ENCODE measurements around the gene TNRC6B.

The TNRC6B gene

DNA sequence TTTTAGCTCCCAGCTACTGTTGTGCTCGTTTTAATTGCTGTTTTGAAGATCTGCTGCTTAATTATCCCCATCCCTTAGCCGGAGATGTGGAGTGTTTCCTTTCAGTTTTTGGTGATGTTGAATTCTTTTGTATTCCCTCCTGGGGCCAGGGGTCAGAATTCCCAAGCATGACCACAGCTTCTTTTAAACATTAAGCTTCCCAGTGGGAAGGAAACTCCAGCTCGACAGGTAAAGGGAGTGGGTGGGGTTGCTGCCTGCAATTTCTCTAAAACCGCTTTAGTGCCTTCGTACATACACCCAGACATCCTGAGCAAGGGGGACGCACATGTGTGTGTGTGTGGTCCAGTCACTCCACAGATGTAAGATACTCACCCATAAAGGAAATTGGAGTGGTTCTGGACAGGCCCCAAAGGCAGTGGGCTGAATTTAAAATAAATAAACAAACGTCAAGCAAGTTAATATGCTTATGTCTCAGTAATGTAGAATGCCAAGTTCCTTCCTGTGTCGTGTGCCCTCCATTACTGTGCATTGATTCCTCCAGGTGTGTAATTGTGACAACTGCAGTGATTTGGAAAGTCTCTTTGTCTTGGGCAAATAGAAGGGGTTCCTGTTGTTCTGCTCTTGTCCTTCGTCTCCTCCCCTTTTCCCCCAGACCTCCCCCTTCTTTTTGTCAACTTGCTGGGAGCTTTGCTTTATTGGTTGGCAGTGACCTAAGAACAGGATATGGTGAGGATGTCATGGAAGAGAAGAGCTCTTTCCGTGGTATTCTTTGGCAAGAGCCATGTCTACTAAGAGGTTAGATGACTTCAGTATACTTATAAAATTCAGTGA, 149.4 kb downstream of the TNRC6B start:
- DNase-seq (ENCODE audit: low read depth in 2 of 2) = no peak

DNA sequence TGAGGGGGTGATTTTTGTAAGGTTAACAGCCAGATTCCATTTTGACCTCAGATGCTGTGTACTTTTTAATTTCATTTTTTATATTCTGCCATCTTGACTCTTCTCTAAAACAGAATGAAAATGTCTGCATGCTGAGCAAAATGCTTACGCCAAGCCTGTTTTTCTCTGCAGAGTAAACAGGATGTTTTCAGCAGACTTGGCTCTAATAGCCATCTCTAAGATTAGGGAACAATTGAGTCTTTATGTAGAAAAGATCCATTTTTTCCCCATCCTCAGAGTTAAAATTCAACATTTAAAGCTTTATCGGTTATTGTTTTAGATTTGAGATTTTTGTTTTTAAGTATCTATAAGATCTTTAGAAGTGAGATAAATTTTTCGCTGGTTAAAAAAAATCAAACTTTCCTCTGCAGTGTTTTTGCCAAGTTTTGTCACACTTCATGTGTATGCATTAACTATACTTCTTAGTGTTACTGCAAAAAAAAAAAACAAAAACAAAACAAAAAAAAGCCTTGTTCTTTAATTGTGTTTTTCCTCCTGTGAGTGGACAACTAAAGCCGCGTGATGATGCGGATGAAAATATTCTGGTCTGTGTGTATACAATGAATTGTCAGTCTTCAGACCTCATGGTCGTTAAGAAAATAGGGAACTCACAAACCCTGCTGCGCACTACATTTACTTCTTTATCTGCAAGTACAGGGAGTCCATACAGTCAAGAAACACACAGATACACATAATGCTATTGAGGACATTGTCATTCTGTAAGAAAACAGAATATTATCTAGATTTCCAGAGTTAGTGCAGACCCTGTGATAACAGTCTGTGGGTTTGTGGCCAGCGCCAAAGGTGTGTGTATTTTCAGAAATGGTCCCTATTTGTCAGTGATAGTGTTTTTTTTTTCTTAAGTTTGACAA, 151.1 kb downstream of the TNRC6B start:
- no peak for DNase-seq (ENCODE audit: low read depth in 2 of 2)

DNA sequence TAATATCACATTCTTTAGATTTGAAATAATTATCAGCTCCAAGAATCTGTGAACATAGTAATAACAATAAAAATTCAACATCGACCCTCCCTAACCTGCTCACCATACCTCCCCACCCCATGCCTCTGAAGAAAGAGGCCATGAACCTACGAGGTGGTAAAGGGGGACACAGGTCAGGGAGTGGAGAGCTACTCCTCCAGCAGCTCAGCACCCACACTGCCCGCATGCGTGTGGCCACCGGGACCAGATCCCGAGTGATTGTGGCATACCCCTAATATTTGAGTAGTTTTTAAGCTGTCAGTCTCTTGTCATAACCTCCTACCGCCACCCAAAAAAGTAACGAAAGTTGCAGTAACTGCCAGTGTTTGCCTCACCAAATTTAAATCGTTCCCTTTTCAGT, 151.7 kb downstream of the TNRC6B start:
- no peak for DNase-seq (ENCODE audit: low read depth in 2 of 2)

DNA sequence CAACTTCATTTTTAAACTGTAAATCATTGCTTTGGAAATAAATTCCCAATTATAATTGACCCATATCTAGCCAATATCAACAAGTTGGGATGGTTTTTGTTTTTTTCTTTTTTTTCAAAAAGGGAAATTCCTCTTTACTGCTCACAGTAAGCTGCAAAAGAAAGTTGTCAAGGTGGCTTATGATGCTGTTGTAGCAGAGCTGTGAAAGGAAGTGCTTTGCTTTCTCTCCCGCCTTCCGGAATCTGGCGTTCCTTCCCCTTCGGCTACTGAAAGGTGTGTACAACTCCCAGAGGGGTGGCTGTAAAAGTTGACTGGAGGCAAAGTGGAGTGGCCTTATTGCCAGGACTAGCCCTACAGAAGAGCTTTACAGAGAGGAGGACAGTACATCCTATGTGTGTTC, 152.4 kb downstream of the TNRC6B start:
- no peak for DNase-seq (ENCODE audit: low read depth in 2 of 2)

DNA sequence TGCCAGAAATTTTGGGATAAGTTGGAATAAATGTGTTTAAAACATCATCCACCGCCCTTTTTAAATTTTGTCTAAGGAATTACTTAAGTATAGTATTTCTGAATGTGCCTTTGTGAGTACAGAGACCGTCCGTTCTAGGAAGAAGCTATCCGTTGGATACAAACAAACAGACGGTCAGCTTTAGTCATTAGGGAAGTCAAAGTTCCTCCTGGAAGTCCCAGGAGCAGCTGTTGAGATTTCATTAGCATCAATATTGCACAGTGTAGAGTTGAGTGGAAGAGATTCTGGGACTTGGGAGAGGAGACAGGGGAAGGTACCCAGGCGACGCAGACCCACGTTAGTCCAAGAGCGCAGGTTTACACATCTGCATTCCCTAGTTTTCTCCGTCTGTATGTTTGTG, 152.9 kb downstream of the TNRC6B start:
- DNase-seq (ENCODE audit: low read depth in 2 of 2) = no peak

DNA sequence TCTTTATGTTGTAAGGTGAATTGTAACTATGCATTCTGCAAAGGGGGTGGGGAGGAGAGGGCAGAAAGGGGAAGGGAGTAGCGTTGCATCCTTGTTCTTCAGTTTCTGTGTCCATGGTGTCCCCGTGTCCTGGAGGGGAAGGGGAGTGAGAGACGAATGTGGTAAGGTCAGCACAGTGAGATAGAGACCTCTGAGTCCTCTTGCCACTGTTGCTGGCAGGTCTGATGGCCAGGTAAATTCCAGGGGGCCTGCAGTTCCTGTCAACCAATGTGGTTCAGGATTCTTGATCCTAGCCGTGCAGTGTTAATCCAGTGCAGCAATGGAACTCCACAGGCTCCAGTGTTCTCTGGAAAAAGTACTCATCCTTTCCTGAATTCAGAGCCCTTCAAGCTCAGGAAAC, 154.0 kb downstream of the TNRC6B start:
- no peak for DNase-seq (ENCODE audit: low read depth in 2 of 2)

DNA sequence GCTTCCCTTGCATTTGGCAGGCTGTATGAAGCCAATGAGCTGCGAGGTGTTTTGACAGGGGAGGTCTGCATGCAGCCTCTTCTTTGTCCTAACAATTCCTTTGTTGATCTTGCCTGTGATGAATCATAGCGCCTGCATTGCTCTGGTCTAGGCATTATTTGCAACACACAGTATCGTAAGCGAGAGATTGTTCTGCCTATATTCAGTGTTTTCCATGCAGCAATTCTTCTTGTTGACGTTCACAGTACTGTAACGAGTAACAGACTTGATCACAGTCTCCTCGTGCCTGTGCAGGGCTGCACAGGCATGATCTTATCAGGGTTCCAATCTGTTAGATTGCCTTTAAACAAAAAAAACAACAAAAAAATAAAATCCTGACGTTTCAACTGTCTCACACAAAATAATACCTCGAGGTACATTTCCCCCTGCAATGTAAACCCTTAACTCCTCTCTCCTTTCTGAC, 154.6 kb downstream of the TNRC6B start:
- DNase-seq (ENCODE audit: low read depth in 2 of 2) = no peak

DNA sequence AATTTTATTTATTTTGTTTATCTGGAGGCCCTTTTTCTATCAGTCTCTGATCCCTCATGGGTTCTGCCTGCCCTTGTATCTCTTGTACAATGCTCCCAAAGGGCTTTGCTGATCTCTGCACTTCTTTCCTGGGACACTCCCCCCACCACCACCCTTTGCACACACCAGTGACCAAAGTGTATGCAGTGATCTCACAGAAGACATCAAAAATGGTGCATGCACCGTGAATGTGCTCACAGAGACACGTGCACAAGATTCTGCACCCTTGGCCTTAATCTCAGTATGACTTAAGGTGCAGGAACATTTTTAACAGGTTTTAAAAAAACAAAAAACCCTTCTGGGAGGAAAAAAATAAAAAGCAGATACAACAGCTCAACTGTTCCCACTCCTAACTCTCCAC, 156.3 kb downstream of the TNRC6B start:
- no peak for DNase-seq (ENCODE audit: low read depth in 2 of 2)

DNA sequence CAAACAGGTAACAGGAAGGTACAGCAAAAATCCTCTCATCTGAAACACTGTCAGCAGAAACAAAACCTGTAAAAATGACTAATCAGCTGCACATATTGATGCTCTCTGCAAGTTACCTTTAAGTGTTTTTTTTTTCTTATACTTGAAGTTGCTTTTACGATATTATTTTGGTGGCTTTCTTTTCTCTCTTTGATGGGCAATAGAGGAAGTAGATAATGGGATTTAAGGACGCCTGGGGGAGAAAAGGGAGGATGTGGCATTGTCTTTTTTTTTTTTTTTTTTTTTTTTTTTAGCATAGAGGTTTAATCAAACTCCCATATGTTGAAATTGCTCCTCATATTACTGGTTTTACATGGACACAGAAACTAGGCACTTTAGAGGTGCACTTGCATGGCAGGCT, 157.2 kb downstream of the TNRC6B start:
- DNase-seq (ENCODE audit: low read depth in 2 of 2) = no peak

DNA sequence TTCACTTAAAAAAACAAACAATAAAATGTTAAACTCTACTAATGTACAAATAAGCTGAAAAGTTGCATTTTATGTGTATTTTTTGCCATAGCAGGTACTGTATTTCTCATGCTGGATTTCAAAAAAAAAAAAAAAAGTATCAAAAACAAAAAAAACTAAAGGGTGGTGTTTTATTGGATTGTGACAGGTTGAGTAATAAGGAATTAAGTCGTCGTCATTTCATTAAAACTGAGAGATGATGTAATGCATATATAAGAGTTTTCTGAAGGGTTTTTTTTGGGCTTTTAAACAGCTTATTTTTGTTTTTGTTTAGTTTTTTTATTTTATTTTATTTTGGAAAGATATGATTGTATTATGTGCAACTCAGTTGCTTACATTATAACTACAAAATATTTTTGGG, 157.6 kb downstream of the TNRC6B start:
- DNase-seq (ENCODE audit: low read depth in 2 of 2) = no peak

DNA sequence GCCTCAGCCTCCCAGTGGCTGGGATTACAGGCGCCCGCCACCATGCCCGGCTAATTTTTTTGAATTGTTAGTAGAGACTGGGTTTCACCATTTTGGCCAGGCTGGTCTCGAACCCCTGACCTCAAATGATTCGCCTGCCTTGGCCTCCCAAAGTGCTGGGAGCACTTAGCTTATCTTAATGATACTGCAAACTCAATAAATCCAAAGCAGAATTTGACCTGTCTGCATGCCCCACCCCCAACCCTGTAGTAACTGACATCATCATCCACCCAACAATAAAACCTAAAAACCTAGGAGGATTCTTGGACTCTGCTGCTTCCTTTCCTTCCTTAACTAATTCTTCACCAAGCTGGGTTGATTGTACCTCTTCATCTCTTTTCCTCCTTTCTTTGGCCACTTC, 162.3 kb downstream of the TNRC6B start:
- no peak for DNase-seq (ENCODE audit: low read depth in 2 of 2)

DNA sequence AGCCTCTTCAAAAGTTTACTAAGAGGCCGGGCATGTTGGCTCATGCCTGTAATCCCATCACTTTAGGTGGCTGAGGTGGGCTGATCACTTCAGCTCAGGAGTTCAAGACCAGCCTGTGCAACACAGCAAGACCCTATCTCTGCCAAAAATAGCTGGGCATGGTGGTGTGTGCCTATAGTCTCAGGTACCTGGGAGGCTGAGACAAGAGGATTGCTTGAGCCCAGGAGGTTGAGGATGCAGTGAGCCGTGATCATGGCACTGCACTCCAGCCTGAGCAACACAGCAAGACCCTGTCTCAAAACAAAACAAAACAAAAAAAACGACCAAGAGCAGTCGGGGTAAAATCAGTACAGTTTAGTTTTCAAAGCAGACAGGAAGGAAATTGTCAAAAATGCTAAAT, 163.9 kb downstream of the TNRC6B start:
- DNase-seq (ENCODE audit: low read depth in 2 of 2) = no peak

DNA sequence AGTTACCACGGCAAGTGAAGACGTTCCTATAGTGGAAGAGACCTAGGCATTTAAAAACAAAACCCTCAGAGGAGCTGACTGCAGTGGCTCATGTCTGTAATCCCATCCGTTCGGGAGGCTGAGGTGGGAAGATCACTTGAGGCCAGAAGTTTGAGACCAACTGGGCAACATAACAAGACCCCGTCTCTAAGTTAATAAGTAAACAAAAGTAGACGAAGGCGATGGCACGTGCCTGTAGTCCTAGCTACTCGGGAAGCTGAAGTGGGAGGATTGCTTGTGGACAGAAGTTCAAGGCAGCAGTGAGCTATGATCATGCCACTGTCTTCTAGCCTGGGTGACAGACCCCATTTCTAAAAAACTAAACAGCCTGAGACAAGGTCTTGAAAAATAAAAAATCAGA, 164.8 kb downstream of the TNRC6B start:
- no peak for DNase-seq (ENCODE audit: low read depth in 2 of 2)

DNA sequence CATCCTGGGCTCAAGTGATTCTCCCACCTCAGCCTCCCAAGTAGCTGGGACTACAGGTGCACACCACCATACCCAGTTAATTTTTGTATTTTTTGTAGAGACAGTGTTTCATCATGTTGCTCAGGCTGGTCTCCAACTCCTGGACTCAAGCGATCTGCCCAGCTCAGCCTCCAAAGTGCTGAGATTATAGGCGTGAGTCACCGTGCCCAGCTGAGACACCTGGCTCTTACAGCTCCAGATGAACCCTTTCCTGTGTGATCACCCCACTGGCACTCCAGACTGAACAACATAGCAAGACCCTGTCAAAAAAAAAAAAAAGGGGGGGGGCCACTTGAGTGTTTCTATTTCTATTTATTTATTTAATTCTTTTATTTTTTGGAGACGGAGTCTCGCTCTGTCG, 167.5 kb downstream of the TNRC6B start:
- DNase-seq (ENCODE audit: low read depth in 2 of 2) = no peak

DNA sequence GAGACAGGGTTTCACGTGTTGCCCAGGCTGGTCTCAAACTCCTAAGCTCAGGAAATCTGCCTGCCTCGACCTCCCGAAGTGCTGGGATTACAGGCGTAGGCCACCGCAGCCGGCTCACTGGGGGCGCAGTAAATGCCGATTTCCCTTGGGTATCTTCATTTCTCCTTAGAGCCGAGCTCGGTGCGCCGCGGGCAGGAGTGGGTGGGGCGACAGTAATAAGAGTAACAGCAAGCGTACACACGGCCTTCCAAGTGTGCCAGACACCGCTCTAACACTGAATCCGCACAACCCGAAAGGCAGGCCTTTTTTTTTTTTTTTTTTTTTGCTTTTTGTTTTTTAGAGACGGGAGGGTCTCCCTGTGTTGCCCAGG, 168.1 kb downstream of the TNRC6B start:
- peak in 1 of 2 donors; percentile 38 for DNase-seq (ENCODE audit: low read depth in 2 of 2)

DNA sequence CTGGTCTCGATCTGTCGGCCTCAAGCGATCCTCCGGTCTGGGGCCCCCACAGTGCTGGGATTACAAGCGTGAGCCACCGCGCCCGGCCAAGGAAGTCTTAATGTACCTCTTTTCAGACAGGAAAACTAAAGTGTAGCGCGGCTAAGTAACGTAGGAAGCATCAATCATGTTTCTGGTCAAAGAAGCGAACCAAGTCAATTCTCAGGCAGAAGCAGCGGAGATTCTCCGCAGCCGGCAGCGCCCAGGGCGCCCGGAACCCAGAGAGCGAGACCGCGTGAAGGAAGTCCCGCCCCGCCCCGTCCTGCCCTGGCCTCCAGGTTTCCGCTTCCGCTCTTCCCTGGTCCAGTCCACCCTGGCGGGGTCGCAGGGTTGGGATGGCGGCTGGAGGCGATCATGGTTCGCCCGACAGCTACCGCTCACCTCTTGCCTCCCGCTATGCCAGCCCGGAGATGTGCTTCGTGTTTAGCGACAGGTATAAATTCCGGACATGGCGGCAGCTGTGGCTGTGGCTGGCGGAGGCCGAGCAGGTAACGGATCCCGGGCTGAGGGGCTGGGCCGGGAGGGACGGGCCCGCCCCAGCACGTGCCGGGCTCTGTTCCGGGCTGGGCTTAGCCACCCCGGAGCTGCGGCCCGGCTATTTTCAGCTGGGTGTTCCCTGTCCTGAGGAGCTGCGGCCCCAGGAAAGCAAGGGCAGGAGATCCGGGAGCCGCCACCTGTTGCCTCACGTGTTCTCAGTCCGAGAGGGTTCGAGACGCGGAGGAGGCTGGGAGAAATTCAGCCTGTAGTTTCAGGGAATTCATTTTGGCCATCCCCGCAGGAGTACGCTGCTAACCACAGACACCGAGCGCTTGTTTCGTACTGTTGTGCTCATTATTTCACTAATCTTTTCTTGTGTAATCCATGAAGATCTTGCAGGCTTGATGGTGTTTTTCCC, 168.7 kb downstream of the TNRC6B start, which contains the start of gene ADSL:
ADSL (plus strand) TSS at position 316 of the 934 bp plus-strand sequence; CDS start at position 375, 59 bp downstream.
- peak; percentile 53 to 73 for DNase-seq (ENCODE audit: low read depth in 2 of 2)

DNA sequence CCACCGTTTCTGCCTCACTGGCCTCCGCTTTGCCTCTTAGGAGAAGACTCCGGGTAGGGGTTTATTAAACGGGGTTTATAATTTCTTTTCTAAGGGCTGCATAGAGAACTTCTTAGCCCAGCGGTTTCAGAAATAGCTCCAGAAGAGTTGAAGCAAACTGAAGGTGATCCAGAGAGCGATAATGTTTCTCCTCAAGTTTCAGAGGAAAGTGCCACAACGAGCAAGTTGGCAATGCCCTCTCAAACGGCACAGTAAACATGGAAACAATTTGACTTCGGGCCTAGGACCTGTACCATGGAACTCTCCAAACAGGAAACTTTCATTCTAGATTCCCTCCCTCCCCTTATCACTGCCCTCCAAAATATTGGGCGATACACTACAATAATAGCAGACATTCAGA, 169.6 kb downstream of the TNRC6B start:
- DNase-seq (ENCODE audit: low read depth in 2 of 2) = no peak

DNA sequence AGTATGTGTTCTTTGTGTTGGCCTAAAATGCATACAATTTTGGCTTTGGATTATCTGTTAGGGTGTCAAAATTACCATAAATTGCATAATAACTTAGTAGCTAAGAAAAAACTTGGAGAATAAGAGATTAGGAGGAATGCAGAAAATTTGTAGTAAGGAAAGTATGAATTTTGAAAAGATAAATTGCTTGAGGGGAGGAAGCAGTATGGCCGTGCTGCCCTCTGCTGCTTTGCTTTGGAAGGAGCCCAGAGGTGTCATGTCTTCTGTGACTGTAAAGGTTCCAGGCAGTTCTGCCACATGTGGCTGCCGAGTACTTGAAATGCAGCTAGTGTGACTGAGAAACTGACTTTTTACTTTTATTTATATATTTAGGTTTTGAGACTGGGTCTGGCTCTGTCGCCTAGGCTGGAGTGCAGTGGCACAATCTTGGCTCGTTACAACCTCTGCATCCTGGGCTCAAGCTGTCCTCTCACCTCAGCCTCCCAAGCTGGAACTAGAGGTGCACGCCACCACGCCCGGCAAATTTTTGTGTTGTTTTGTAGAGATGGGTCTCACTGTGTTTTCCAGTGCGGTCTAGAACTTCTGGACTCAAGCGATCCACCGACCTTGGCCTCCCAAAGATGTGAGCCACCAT, 170.4 kb downstream of the TNRC6B start:
- peak in 1 of 2 donors; percentile 29 for DNase-seq (ENCODE audit: low read depth in 2 of 2)

DNA sequence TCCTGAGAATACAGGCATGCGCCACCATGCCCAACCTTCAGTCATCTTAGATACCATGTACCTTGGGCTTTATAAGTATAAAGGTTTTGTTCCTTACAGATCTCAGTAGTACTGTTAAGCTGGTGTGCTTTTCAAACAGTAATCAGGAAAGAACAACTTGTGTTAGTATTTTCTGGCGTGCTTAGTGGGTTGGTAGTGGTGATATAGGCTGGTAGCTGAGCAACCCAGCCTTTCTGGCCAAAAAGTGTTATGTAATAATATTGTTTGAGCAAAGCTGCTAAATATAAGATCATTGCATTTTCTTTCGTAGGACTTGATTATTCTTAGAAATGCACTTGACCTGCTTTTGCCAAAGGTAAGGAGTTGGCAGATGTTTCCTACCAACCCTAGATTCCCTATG, 175.0 kb downstream of the TNRC6B start:
- no peak for DNase-seq (ENCODE audit: low read depth in 2 of 2)

DNA sequence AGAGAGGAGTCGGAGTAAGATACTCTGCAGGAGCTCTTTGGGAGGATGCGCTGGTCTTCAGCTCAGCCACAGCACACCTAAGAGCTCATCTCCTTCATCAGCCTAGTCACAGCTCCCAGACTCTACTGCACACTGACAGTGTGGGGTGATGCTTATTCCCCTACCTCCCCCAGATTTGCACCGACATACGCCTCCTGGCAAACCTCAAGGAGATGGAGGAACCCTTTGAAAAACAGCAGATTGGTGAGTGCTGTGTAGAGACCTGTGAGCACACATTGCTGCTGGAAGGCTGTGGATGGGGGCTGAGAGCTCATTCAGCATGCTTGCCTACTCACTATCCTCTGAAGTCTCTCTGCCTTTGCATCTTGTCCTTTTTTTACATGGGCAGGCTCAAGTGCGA, 183.4 kb downstream of the TNRC6B start:
- no peak for DNase-seq (ENCODE audit: low read depth in 2 of 2)

DNA sequence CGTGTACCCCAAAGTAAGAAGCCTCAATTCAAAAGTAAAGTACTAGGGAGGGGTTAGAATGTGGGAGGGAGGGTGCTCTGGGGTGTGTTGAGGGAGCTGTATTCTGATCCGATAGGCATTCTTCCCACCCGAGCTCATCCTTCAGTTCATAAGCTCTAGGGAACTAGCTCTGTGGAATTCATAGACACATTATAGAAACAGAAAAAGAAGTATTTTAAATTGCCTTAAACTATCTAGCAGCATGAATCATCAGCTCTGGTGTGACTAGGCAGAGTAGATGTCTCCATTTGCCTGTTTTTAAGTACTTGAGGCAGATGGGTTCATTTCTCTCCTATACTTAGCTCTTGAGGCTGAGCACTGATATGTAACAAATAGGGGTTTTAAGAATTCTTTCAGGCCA, 185.3 kb downstream of the TNRC6B start:
- no peak for DNase-seq (ENCODE audit: low read depth in 2 of 2)
